ENCODE measurements around the gene ZNF408. TPM values are rescaled to one million over a fixed set of nuclear protein-coding genes. Genes with fewer than 3 reads are reported as not detected.

Gene ZNF408
- total and polyA plus RNA-seq, 10 donors: 4.7 to 17.4 (median 10.1) TPM

GRCh38 chr11:46723359-46723680, 22.5 kb downstream of the ZNF408 start:
- H3K9me3 ChIP-seq: no peaks in the 10 kb centered on the region
- 57 to 83% (median 78%) methylated on average over 4 to 8 of the region's 8 CpGs for WGBS, 5 donors

DNA sequence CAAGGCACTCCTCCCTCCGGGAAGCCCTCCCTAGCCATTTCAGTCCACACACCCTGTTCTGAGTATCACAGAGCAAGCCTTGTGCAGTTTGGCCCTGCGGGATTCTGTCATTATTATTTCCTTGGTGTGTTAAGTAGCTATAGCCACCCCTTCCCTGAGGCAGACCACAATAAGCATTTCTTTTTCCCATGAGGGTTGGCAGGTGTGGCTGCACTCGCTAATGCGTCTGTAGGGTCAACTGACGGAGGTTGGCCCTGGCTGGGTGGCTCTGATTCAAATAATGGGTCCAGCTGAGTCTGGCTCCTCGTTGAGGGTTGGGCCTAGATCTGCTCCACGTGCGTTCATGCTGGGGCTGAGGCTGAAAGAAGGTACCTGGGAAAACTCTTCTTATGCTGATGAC, 23.3 kb downstream of the ZNF408 start:
- Histone ChIP-seq H3K4me3 (no peak overlapping the region), H3K9me3 (no peaks in the 10 kb centered on the region), H3K27ac (no peak overlapping the region), H3K27me3 (replicated peaks in 1 of 7) (no peaks in the 10 kb centered on the region), H3K4me1 (no peaks in the 10 kb centered on the region), H3K36me3 (no peaks in the 10 kb centered on the region)
- intact Hi-C loops (cut with DNase I; ENCODE audit: low total_unique reads): no loop called here
- 65 to 74% (median 71%) methylated on average over 6 to 8 of the region's 8 CpGs for WGBS, 5 donors
- no peak for DNase-seq
- TF ChIP-seq POLR2AphosphoS5 (IDR thresholded peaks at IDR 0.05) (no peak), POLR2A (IDR thresholded peaks at IDR 0.05) (no peak)
- TF ChIP-seq, protein P1, sequence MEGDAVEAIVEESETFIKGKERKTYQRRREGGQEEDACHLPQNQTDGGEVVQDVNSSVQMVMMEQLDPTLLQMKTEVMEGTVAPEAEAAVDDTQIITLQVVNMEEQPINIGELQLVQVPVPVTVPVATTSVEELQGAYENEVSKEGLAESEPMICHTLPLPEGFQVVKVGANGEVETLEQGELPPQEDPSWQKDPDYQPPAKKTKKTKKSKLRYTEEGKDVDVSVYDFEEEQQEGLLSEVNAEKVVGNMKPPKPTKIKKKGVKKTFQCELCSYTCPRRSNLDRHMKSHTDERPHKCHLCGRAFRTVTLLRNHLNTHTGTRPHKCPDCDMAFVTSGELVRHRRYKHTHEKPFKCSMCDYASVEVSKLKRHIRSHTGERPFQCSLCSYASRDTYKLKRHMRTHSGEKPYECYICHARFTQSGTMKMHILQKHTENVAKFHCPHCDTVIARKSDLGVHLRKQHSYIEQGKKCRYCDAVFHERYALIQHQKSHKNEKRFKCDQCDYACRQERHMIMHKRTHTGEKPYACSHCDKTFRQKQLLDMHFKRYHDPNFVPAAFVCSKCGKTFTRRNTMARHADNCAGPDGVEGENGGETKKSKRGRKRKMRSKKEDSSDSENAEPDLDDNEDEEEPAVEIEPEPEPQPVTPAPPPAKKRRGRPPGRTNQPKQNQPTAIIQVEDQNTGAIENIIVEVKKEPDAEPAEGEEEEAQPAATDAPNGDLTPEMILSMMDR (IDR thresholded peaks at IDR 0.05 in 8 of 11, conservative IDR thresholded peaks at IDR 0.05 in 3 of 11): no peak

More at GRCh38 chr11:46723359-46723680, 22.5 kb downstream of the ZNF408 start:
- no peak for DNase-seq
- H3K4me1 ChIP-seq: peaks cover 0 to 2% (median 0%) of the 10 kb centered on the region in 6 donors
- H3K36me3 ChIP-seq: no peaks in the 10 kb centered on the region
- no peaks in the 10 kb centered on the region for H3K27me3 ChIP-seq (replicated peaks in 1 of 7)
- intact Hi-C loops (cut with DNase I; ENCODE audit: low total_unique reads): no loop called here
- no peak overlapping the region for H3K27ac ChIP-seq
- no peak overlapping the region for H3K4me3 ChIP-seq
- TF ChIP-seq, protein P1 (IDR thresholded peaks at IDR 0.05 in 8 of 11, conservative IDR thresholded peaks at IDR 0.05 in 3 of 11): no peak
- no peak for TF ChIP-seq POLR2AphosphoS5 (IDR thresholded peaks at IDR 0.05)
- no peak for TF ChIP-seq POLR2A (IDR thresholded peaks at IDR 0.05)

DNA sequence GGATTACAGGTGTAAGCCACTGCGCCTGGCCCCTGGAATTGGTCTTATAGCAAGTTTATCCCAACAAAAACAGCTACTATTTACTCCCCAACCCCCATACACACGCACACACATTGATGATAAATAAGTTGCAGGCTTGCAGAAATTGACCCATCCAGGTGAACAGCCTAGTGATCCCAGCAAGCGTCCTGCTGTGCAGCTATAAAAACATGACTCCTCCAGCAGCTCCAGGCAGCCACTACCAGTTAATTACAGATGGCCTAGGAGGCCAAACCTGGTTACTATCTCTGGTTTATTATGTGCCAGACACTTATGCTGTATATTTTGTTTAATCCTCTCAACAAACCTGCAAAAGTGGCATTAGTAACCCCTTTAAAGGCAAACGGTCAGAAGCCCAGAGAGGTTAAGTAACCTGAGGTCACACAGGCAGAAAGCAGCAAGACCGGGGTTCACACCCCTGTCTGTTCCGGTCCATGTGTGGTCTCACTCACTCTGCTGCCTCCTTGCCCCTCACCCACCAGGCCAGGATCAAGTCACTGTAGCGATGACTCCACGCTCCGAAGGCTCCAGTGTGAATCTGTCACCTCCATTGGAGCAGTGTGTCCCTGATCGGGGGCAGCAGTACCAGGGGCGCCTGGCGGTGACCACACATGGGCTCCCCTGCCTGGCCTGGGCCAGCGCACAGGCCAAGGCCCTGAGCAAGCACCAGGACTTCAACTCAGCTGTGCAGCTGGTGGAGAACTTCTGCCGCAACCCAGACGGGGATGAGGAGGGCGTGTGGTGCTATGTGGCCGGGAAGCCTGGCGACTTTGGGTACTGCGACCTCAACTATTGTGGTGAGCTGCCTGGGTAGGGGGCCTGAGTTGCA, 24.7 kb downstream of the ZNF408 start:
- WGBS, 5 donors: 88 to 96% (median 91%) methylated on average over 14 to 19 of the region's 19 CpGs
- H3K36me3 ChIP-seq: no peaks in the 10 kb centered on the region
- H3K4me3 ChIP-seq: no peak overlapping the region
- H3K4me1 ChIP-seq: no peaks in the 10 kb centered on the region
- H3K9me3 ChIP-seq: no peaks in the 10 kb centered on the region
- no peak overlapping the region for H3K27ac ChIP-seq
- TF ChIP-seq POLR2AphosphoS5 (IDR thresholded peaks at IDR 0.05): no peak
- TF ChIP-seq POLR2A (IDR thresholded peaks at IDR 0.05): no peak
- TF ChIP-seq, protein P1 (IDR thresholded peaks at IDR 0.05 in 8 of 11, conservative IDR thresholded peaks at IDR 0.05 in 3 of 11): no peak
- H3K27me3 ChIP-seq (replicated peaks in 1 of 7): no peaks in the 10 kb centered on the region
- intact Hi-C loops (cut with DNase I; ENCODE audit: low total_unique reads): no loop called here
- DNase-seq: peak; percentile 43

GRCh38 chr11:46726206-46726862, 25.5 kb downstream of the ZNF408 start:
- H3K4me3 ChIP-seq: no peak overlapping the region
- no peak overlapping the region for H3K27ac ChIP-seq
- intact Hi-C loops (cut with DNase I; ENCODE audit: low total_unique reads): no loop called here
- WGBS, 5 donors: 91 to 95% (median 93%) methylated on average over 26 of the region's 26 CpGs
- TF ChIP-seq POLR2AphosphoS5 (IDR thresholded peaks at IDR 0.05) (no peak), POLR2A (IDR thresholded peaks at IDR 0.05) (no peak)
- TF ChIP-seq, protein P1 (IDR thresholded peaks at IDR 0.05 in 8 of 11, conservative IDR thresholded peaks at IDR 0.05 in 3 of 11): no peak
- H3K9me3 ChIP-seq: no peaks in the 10 kb centered on the region
- H3K36me3 ChIP-seq: no peaks in the 10 kb centered on the region
- peak; percentile 63 for DNase-seq
- no peaks in the 10 kb centered on the region for H3K27me3 ChIP-seq (replicated peaks in 1 of 7)
- no peaks in the 10 kb centered on the region for H3K4me1 ChIP-seq

All from spleen (tissue), 11 donors.